Keratinocyte (primary cell): ENCODE results near the gene TARP.

ENCODE experiments used
- EZH2 ChIP-seq: IDR thresholded peaks from one replicate; pipeline ENCODE4 v1.6.1; 2012; ENCODE audit warnings: inconsistent platforms, mild to moderate bottlenecking, low read length, moderate library complexity
- TF ChIP-seq, protein P1 (sequence below), 3 experiments: IDR thresholded peaks in 1 of 3; conservative IDR thresholded peaks in 1 of 3; optimal IDR thresholded peaks in 1 of 3; 2 replicates in 2 of 3; 3 replicates in 1 of 3; pipeline versions ENCODE3 to v1.5.1; 2011; ENCODE audit warnings: low read length in 3 of 3, mild to moderate bottlenecking in 3 of 3, moderate library complexity in 2 of 3, control low read depth in 1 of 3, inconsistent platforms in 1 of 3; ENCODE audit not compliant: insufficient read depth in 2 of 3; ENCODE audit errors: extremely low read depth in 1 of 3

DNA sequence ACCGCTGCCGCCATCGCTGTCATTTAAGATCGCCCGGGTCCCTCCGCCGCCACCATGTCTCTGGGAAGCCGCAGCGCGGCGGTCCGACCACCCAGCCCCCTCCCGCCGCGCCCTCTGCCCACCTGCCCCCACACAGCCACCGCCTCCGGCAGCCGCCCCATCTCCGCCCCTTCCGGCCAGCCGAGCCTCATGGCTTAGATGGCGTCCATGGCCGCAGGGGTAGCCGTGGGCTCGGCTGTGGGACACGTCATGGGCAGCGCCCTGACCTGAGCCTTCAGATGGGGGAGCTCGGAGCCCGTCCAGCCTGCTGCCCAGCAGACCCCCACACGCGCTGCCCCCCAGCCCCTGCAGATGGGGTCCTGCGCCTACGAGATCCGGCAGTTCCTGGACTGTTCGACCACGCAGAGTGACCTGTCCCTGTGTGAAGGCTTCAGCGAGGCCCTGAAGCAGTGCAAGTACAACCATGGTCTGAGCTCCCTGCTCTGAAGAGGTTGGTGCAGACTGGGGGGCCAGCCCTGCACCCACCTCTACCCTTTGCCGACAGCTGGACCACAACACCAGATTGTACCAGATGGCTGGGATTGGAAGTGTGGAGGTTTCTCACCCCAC, 38.0 kb upstream of the TARP start:
- TF ChIP-seq, protein P1, sequence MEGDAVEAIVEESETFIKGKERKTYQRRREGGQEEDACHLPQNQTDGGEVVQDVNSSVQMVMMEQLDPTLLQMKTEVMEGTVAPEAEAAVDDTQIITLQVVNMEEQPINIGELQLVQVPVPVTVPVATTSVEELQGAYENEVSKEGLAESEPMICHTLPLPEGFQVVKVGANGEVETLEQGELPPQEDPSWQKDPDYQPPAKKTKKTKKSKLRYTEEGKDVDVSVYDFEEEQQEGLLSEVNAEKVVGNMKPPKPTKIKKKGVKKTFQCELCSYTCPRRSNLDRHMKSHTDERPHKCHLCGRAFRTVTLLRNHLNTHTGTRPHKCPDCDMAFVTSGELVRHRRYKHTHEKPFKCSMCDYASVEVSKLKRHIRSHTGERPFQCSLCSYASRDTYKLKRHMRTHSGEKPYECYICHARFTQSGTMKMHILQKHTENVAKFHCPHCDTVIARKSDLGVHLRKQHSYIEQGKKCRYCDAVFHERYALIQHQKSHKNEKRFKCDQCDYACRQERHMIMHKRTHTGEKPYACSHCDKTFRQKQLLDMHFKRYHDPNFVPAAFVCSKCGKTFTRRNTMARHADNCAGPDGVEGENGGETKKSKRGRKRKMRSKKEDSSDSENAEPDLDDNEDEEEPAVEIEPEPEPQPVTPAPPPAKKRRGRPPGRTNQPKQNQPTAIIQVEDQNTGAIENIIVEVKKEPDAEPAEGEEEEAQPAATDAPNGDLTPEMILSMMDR (optimal IDR thresholded peaks at IDR 0.05 in 1 of 3, IDR thresholded peaks at IDR 0.05 in 1 of 3, conservative IDR thresholded peaks at IDR 0.05 in 1 of 3; ENCODE audit: extremely low read depth in 1 of 3, insufficient read depth in 2 of 3, low read length in 3 of 3): no peak
- TF ChIP-seq EZH2: no peak
